ENCODE results near the gene MAP1A.
"Not testable (repeated sequence)": the region's sequence is repeated elsewhere in the genome, so short reads cannot be mapped to it uniquely, and the experiment has no call there.

The MAP1A gene

GRCh38 chr15:43531018-43531670 lies 13.7 kb downstream of the MAP1A start:
- DNase-seq = no peak

- not testable (repeated sequence) for DNase-seq
Observed at GRCh38 chr15:43532826-43533225, 15.4 kb downstream of the MAP1A start.

- DNase-seq = no peak
Observed at GRCh38 chr15:43534897-43535296, 17.5 kb downstream of the MAP1A start.

GRCh38 chr15:43538091-43538490 lies 20.7 kb downstream of the MAP1A start:
- DNase-seq = no peak

GRCh38 chr15:43541785-43542184 lies 24.4 kb downstream of the MAP1A start:
- no peak for DNase-seq

GRCh38 chr15:43544266-43544665 lies 26.9 kb downstream of the MAP1A start:
- no peak for DNase-seq

- no peak for DNase-seq
Observed at GRCh38 chr15:43545426-43545825, 28.0 kb downstream of the MAP1A start.

- no peak for DNase-seq
Observed at GRCh38 chr15:43547539-43547938, 30.1 kb downstream of the MAP1A start.

GRCh38 chr15:43550527-43551363 lies 33.3 kb downstream of the MAP1A start:
- no peak for DNase-seq

- DNase-seq = no peak
Observed at GRCh38 chr15:43552256-43552655, 34.8 kb downstream of the MAP1A start.

- DNase-seq = no peak
Observed at GRCh38 chr15:43552986-43553385, 35.6 kb downstream of the MAP1A start.

- DNase-seq = not testable (repeated sequence)
Observed at GRCh38 chr15:43562753-43563152, 45.3 kb downstream of the MAP1A start.

GRCh38 chr15:43563793-43564192 lies 46.4 kb downstream of the MAP1A start:
- not testable (repeated sequence) for DNase-seq

GRCh38 chr15:43566615-43567014 lies 49.2 kb downstream of the MAP1A start:
- DNase-seq = not testable (repeated sequence)

- not testable (repeated sequence) for DNase-seq
Observed at GRCh38 chr15:43574607-43575006, 57.2 kb downstream of the MAP1A start.

All from NCI-H1417 (cell line).